DOHH2 (cell line): Measurements from ENCODE around the gene MED13L.

Source experiments
- EZH2phosphoT487 ChIP-seq: fragments of 200-600 bp; sonication (generic); IDR thresholded peaks from 2 replicates; pipeline ENCODE4 v1.6.1; 2017; ENCODE audit warnings: borderline replicate concordance, mild to moderate bottlenecking, antibody characterized with exemption, low read length, moderate library complexity, mixed read lengths
- TF ChIP-seq, protein P1 (sequence below): fragments of 200-600 bp; sonication (generic); IDR thresholded peaks from one replicate; pipeline ENCODE4 v1.5.1; 2014; ENCODE audit warnings: antibody characterized with exemption, mild to moderate bottlenecking, low read depth, low read length; ENCODE audit not compliant: poor library complexity, severe bottlenecking

DNA sequence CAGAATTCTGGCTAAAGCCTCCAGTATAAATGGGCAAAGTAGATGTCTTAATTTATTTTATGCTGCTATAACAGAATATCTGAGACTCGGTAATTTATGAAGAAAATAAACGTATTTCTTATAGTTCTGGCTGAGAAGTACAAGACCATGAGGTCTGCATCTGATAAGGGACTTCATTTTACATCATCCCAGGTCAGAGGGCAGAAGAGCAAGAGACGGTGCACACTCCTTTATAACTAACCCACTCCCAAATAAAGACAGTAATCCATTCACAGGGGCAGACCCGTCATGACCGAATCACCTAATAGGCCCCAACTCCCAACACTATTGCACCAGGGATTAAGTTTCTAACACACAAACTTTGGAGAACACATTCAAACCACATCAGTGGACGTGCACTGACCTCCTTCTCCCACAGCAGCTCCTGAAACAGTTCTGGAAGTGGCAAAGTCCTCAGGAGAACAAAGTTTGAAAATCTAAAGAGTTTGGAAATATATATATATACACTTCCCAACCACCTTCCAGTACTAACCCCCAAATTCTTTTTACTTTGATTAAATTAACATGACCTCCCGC lies 116.5 kb downstream of the MED13L start:
- TF ChIP-seq, protein P1, sequence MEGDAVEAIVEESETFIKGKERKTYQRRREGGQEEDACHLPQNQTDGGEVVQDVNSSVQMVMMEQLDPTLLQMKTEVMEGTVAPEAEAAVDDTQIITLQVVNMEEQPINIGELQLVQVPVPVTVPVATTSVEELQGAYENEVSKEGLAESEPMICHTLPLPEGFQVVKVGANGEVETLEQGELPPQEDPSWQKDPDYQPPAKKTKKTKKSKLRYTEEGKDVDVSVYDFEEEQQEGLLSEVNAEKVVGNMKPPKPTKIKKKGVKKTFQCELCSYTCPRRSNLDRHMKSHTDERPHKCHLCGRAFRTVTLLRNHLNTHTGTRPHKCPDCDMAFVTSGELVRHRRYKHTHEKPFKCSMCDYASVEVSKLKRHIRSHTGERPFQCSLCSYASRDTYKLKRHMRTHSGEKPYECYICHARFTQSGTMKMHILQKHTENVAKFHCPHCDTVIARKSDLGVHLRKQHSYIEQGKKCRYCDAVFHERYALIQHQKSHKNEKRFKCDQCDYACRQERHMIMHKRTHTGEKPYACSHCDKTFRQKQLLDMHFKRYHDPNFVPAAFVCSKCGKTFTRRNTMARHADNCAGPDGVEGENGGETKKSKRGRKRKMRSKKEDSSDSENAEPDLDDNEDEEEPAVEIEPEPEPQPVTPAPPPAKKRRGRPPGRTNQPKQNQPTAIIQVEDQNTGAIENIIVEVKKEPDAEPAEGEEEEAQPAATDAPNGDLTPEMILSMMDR = no peak
- TF ChIP-seq EZH2phosphoT487 = no peak
